ENCODE measurements around the gene LYRM7. TPM values are rescaled to one million over a fixed set of nuclear protein-coding genes. Genes with fewer than 3 reads are reported as not detected.
A peak's percentile ranks its signal among the peaks of the same experiment; 100 is the strongest.

The LYRM7 gene
- polyA plus RNA-seq, 1 experiment, result 4.3 TPM

DNA sequence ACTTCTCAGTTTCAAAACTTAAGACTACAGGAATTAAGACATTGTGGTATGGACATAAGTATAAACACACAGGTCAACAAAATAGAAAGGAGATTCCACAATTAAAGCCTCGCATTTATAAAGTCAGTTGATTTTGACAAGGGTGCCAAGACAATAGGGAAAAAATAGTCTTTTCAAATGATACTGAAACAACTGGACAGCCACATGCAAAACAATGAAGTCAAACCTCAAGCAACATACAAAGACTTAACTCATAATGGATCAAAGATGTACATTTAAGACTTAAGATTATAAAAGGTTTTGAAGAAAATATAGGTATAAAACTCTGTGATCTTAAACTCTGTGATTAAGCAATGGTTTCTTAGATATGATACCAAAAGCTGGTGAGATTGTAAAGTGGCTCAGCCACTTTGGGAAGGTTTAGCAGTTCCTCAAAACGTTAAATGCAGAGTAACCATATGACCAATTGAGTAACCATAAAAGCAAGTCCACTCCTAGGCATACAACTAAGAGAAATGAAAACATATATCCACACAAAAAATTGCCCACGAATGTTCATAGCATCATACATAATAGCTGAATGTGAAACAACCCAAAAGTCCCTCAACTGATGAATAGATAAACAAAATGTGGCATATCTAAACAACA lies 27.6 kb upstream of the LYRM7 start:
- CTCF ChIA-PET, result no interaction called here
- no peak for DNase-seq (ENCODE audit: low read depth, low spot score)
- POLR2A ChIA-PET, result no interaction called here
- TF ChIP-seq, protein P1, sequence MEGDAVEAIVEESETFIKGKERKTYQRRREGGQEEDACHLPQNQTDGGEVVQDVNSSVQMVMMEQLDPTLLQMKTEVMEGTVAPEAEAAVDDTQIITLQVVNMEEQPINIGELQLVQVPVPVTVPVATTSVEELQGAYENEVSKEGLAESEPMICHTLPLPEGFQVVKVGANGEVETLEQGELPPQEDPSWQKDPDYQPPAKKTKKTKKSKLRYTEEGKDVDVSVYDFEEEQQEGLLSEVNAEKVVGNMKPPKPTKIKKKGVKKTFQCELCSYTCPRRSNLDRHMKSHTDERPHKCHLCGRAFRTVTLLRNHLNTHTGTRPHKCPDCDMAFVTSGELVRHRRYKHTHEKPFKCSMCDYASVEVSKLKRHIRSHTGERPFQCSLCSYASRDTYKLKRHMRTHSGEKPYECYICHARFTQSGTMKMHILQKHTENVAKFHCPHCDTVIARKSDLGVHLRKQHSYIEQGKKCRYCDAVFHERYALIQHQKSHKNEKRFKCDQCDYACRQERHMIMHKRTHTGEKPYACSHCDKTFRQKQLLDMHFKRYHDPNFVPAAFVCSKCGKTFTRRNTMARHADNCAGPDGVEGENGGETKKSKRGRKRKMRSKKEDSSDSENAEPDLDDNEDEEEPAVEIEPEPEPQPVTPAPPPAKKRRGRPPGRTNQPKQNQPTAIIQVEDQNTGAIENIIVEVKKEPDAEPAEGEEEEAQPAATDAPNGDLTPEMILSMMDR (IDR thresholded peaks at IDR 0.05; ENCODE audit: low read depth, low read length), result no peak
- H3K4me3 ChIP-seq (ENCODE audit: low read depth, low read length), result no peak overlapping the region
- no peak overlapping the region for H3K27ac ChIP-seq (ENCODE audit: low read depth, low read length)
- no peaks in the 10 kb centered on the region for H3K27me3 ChIP-seq (ENCODE audit: control insufficient read depth, insufficient read depth, low read length)
- H3K9me3 ChIP-seq (ENCODE audit: control insufficient read depth, insufficient read depth, low read length), result no peaks in the 10 kb centered on the region

DNA sequence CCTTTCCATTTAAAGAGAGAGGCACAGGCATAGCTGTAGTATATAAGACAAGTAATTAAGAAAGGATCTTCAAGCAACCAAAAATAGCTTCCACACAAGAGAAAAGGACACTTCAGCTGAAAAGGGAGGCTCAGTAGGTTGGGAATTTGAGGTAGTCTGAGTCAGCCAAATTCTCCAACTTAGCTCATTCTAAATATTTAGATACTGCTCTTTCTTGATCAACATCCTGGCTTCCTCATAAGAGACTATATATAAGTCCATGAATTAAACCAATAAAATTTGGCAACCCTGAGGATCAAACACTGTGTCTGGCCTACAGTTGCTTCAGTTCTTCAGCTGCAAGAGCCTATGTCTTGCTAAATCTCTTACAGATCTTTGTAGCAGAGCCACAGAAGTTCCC lies 23.5 kb upstream of the LYRM7 start:
- TF ChIP-seq, protein P1 (IDR thresholded peaks at IDR 0.05; ENCODE audit: low read depth, low read length), result no peak
- H3K27ac ChIP-seq (ENCODE audit: low read depth, low read length), result no peak overlapping the region
- CTCF ChIA-PET, result interaction anchor here (0.9 kb wide), 1 partner anchor 271 kb away, joined by 4 read pairs; no protein-coding TSS in a partner anchor

DNA sequence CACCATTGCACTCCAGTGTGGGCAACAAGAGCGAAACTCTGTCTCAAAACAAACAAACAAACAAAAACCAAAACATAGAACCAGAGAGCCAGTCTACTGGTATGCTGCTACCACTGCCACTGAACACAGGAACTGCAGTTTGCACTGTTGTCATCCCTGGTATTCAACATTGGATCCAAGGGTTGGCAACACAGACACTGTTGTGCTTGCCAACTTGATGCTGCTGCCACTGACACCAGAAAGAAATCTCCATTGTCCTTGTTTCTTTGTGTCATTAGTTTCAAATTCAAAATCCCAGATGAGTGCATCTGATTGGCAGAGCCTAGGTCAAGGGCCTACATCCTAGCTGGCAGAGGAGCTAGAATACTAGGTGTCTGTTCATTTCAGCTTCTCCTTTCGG lies 21.9 kb upstream of the LYRM7 start:
- Histone ChIP-seq H3K27me3 (ENCODE audit: control insufficient read depth, insufficient read depth, low read length) (no peaks in the 10 kb centered on the region), H3K4me3 (ENCODE audit: low read depth, low read length) (no peak overlapping the region), H3K27ac (ENCODE audit: low read depth, low read length) (no peak overlapping the region), H3K9me3 (ENCODE audit: control insufficient read depth, insufficient read depth, low read length) (no peaks in the 10 kb centered on the region)
- POLR2A ChIA-PET, result no interaction called here
- DNase-seq (ENCODE audit: low read depth, low spot score), result no peak
- TF ChIP-seq, protein P1 (IDR thresholded peaks at IDR 0.05; ENCODE audit: low read depth, low read length), result no peak
- CTCF ChIA-PET, result no interaction called here

More for the DNA sequence above, 23.5 kb upstream of the LYRM7 start:
- peak; percentile 72 for DNase-seq (ENCODE audit: low read depth, low spot score)
- H3K4me3 ChIP-seq (ENCODE audit: low read depth, low read length), result no peak overlapping the region
- POLR2A ChIA-PET, result interaction anchor here (0.6 kb wide), 1 partner anchor 495 kb away, joined by 3 read pairs; no protein-coding TSS in a partner anchor
- H3K27me3 ChIP-seq (ENCODE audit: control insufficient read depth, insufficient read depth, low read length), result no peaks in the 10 kb centered on the region
- no peaks in the 10 kb centered on the region for H3K9me3 ChIP-seq (ENCODE audit: control insufficient read depth, insufficient read depth, low read length)

DNA sequence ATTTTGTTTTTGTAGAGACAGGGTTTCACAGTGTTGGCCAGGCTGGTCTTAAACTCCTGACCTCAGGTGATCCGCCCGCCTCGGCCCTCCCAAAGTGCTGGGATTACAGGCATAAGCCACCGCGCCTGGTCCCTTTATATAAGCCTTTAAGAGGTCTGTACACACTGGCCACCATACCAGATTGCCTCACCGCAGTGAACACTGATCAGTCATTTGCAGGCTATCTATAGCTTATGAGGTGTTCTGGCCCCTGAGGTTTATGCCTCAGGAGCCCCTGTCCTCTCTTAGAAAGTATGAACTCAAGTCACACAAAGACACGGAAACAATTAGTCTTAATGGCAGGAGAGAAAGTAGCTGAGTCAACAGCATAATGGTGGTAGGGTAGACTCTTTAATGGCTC lies 20.3 kb upstream of the LYRM7 start:
- H3K4me3 ChIP-seq (ENCODE audit: low read depth, low read length), result no peak overlapping the region
- no peak overlapping the region for H3K27ac ChIP-seq (ENCODE audit: low read depth, low read length)
- CTCF ChIA-PET, result interaction anchor here (0.6 kb wide), 2 partner anchors 163 to 849 kb away, joined by 3 read pairs; no protein-coding TSS in a partner anchor
- TF ChIP-seq, protein P1 (IDR thresholded peaks at IDR 0.05; ENCODE audit: low read depth, low read length), result no peak
- DNase-seq (ENCODE audit: low read depth, low spot score), result no peak
- no peaks in the 10 kb centered on the region for H3K9me3 ChIP-seq (ENCODE audit: control insufficient read depth, insufficient read depth, low read length)
- POLR2A ChIA-PET, result no interaction called here
- H3K27me3 ChIP-seq (ENCODE audit: control insufficient read depth, insufficient read depth, low read length), result no peaks in the 10 kb centered on the region

DNA sequence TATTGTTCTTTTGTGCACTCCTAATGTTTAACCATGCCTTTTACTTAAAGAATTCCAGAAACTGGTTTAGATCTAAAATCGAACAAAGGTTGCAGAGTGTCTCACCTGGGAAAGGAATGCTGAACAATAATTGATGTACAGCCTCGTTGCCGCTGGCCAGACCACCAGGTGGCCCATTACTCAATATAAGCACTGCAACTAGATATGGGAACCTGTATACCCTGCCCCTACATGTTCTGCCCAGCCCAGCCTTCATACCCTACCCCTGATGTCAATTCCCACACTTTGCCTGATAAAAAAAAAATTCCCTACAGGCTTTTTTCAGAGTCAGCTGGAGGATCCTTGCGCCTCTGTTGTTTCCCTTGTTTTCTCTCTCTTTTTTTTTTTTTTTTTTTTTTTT lies 19.5 kb upstream of the LYRM7 start:
- TF ChIP-seq, protein P1 (IDR thresholded peaks at IDR 0.05; ENCODE audit: low read depth, low read length), result no peak
- CTCF ChIA-PET, result no interaction called here
- POLR2A ChIA-PET, result interaction anchor here (0.7 kb wide), 1 partner anchor 1247 kb away, joined by 10 read pairs; the partner anchor contains the start of gene CHSY3

More for the DNA sequence above, 19.5 kb upstream of the LYRM7 start:
- DNase-seq (ENCODE audit: low read depth, low spot score), result no peak
- Histone ChIP-seq H3K27ac (ENCODE audit: low read depth, low read length) (no peak overlapping the region), H3K9me3 (ENCODE audit: control insufficient read depth, insufficient read depth, low read length) (no peaks in the 10 kb centered on the region), H3K4me3 (ENCODE audit: low read depth, low read length) (no peak overlapping the region), H3K27me3 (ENCODE audit: control insufficient read depth, insufficient read depth, low read length) (no peaks in the 10 kb centered on the region)
